RPMI7951 (cell line): ENCODE results near the gene TEX29. TPM values are rescaled to one million over a fixed set of nuclear protein-coding genes. Genes with fewer than 3 reads are reported as not detected.

ENCODE experiments used
- DNase-seq: peaks from one replicate; pipeline ENCODE4 v3.0.0-alpha.2; 2012; ENCODE audit warnings: low read depth
- total RNA-seq: library from RNA; depleted of rRNA; stranded (reverse); fragments of >200 nt; shearing (Covaris generic); gene quantifications from 2 replicates; pipeline ENCODE4 v1.2.3, GENCODE V29; 2014

Gene TEX29
- total RNA-seq, 1 experiment from 2014 or later, result not detected

- DNase-seq, result no peak
These were observed 49.7 kb downstream of the TEX29 start for GRCh38 chr13:111370147-111370546.

GRCh38 chr13:111370570-111371535, 50.4 kb downstream of the TEX29 start:
- peak; percentile 12 for DNase-seq

GRCh38 chr13:111371720-111372119, 51.3 kb downstream of the TEX29 start:
- DNase-seq, result no peak

- DNase-seq, result no peak
These were observed 52.4 kb downstream of the TEX29 start for GRCh38 chr13:111372651-111373425.

- DNase-seq, result no peak
These were observed 53.0 kb downstream of the TEX29 start for GRCh38 chr13:111373486-111373885.

- DNase-seq, result no peak
These were observed 60.0 kb downstream of the TEX29 start for GRCh38 chr13:111380431-111380830.

GRCh38 chr13:111382411-111382810, 62.0 kb downstream of the TEX29 start:
- no peak for DNase-seq

GRCh38 chr13:111382877-111383276, 62.4 kb downstream of the TEX29 start:
- DNase-seq, result no peak

GRCh38 chr13:111383591-111384440, 63.4 kb downstream of the TEX29 start:
- DNase-seq, result no peak

GRCh38 chr13:111384441-111385182, 64.2 kb downstream of the TEX29 start:
- no peak for DNase-seq

GRCh38 chr13:111385183-111385857, 64.9 kb downstream of the TEX29 start:
- no peak for DNase-seq

- DNase-seq, result no peak
These were observed 66.8 kb downstream of the TEX29 start for GRCh38 chr13:111387026-111387871.

- no peak for DNase-seq
These were observed 67.6 kb downstream of the TEX29 start for GRCh38 chr13:111387945-111388600.

GRCh38 chr13:111388851-111389500, 68.5 kb downstream of the TEX29 start:
- DNase-seq, result no peak

- DNase-seq, result no peak
These were observed 69.4 kb downstream of the TEX29 start for GRCh38 chr13:111389621-111390521.

GRCh38 chr13:111390522-111391270, 70.3 kb downstream of the TEX29 start:
- no peak for DNase-seq

- DNase-seq, result no peak
These were observed 72.0 kb downstream of the TEX29 start for GRCh38 chr13:111392486-111392885.
